GM21528 (cell line): ENCODE measurements around the gene ABTB1.

Experiments
- ATAC-seq: cut with Tn5 transposase; IDR thresholded peaks from one replicate; pipeline ENCODE4 v1.9.1; 2021; ENCODE audit warnings: mild to moderate bottlenecking, moderate library complexity; ENCODE audit not compliant: unreplicated experiment, low FRiP score

ABTB1 gene

DNA sequence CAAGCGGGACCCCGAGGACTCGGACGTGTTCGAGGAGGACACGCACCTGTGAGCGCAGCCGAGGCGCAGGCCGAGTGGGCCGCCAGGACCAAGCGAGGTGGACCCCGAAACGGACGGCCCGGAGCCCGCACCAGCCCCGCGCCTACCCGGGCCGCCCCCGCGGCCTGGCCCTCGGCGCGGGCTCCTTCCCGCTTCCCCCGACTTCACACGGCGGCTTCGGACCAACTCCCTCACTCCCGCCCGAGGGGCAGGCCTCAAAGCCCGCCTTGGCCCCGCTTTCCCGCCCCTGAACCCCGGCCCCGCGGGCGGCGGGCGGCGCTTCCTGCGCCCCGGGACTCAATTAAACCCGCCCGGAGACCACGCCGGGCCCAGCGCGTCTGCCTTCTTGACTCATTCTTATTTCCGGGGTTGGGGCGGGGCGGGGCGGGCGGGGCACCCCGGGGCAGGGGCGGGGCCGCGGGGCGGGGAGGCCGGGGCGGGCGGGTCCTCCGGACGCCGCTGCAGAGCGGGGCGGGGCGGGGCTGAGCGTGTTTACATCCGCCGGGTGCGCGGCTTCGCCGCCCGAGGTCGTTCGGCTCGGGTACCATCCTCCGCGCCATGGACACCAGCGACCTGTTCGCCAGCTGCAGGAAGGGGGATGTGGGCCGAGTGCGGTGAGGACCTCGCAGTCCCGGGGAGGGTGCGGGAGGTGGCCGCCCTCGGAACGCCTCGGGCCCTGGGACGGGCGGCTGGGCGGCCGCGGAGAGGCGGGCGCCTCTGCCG lies at the start of gene ABTB1:
Gene ABTB1 (plus strand): TSS at position 524 of the 762 bp plus-strand sequence. CDS start 74 bp downstream, at position 598.
- ATAC-seq: peak; percentile 74

DNA sequence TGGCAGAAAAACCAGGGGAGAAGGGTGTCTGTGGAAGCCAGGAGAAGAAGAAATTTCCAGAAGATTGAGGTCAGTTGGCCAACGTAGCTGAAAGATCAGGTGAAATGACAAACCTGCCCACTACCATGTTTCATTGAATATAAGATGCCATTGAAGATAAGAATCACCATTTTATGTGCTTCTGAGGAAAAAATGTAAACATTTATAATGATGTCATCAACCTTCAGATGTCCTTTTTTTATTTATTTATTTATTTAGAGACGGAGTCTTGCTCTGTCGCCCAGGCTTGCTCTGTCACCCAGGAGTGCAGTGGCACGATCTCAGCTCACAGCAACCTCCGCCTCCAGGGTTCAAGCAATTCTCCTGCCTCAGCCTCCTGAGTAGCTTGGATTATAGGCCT lies 48.7 kb upstream of the ABTB1 start:
- no peak for ATAC-seq

DNA sequence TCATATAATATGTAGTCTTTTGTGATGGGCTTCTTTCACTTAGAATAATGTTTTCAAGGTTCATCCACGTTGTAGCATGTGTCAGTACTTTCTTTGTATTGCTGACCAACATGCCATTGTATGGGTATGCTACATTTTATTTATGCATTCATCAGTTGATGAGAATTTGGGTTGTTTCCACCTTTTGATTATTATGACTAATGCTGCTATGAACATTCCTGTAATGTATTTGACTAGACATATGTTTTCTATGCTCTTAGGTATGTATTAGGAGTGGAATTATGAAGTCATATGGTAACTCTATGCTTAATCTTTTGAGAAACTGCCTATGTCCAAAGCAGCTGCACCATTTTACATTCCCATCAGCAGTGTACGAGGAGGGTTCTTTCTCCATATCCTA lies 46.9 kb upstream of the ABTB1 start:
- no peak for ATAC-seq

DNA sequence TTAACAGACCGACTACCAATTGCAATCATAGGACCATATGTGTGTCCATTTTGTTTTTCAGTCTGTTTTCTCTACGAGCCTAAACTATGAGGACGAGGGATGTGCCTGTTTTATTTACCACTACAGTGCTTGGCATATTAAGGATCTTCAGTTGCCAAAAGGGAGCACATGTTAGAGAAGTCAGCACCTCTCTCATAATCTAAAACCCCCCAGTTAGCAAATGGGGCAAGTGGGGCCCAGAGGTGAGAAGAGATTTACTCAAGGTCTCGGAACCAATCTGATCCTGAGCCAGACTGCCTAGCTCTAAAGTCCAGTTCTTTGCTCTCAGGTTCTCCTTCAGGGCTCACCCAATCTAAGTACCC lies 44.3 kb upstream of the ABTB1 start:
- ATAC-seq: no peak

DNA sequence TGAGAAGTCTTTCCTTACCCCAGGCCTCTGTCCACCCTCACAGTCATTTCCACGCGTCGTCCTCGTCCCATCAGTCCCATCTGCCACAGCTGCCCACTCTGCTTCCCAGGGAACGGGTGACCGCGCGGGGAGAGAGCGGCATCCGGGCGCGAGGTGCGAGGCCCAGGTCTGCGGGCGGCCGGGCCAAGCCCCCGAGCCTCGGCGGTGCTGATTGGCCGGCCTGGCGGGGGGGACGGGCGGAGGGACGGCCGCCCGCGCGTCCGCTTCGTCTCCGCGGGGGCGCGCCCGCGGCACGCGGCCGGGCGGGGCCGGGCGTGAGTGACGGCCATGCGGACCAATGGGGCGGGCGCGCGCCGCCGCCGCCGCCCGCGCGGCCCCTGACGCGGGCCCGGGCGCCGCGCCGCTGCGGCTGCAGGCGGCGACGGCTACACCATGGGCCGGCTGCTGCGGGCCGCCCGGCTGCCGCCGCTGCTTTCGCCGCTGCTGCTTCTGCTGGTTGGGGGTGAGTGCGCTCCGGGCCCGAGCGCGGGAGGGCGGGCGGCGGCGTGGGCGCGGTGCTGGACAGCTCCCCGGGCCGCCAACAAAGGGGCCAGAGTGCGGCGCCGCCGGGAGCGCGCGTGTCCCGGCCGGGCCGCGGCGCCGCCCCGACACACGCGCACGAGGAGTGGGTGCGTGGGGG lies 43.8 kb upstream of the ABTB1 start, which contains the start of gene PODXL2:
Gene PODXL2 (plus strand): TSS at position 398 of the 679 bp plus-strand sequence. CDS start 35 bp downstream, at position 433.
- ATAC-seq: no peak

DNA sequence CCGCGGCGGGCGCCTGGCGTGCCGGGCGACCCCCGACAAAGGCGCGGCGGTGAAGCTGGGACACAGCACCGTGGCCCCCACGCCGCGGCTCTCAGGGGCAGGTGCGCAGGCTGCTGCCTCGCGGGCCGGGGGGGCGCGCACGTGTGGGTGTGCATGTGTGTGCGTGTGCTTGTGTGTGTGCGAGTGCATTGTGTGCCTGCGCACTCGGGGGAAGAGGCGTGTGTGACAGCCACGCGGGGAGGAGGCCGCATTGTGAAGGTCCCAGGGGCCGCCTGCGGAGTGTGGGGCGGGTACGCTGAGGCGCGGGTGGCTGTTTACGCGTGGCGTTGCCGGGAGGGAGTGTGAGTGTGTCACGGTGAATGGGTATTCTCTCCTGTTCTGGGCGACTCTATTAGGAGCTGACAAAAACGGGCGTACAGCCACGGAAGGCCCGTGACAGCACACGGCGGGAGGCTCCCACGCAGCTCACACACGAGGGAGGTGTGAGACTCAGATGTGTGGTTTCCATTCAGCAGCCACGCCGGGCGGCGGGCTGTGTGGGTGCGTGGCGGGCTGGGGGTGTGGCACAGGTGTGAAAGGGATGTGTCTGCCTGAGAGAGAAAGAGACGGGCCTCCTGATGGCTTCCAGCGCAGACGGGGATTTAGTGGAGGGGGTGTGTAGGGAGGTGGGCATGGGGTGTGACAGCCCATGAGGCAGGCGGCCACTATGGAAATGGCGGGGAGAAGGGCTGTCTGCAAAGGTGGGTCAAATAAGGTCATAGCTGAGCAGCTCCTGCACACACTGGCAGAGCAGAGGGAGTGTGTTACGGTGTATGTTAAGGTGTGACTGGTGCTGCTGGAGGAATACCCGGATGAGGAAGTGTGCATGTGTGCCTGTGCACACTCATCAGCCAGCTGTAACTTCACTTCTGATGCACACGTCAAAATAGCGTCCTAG lies 43.0 kb upstream of the ABTB1 start:
- ATAC-seq: no peak

DNA sequence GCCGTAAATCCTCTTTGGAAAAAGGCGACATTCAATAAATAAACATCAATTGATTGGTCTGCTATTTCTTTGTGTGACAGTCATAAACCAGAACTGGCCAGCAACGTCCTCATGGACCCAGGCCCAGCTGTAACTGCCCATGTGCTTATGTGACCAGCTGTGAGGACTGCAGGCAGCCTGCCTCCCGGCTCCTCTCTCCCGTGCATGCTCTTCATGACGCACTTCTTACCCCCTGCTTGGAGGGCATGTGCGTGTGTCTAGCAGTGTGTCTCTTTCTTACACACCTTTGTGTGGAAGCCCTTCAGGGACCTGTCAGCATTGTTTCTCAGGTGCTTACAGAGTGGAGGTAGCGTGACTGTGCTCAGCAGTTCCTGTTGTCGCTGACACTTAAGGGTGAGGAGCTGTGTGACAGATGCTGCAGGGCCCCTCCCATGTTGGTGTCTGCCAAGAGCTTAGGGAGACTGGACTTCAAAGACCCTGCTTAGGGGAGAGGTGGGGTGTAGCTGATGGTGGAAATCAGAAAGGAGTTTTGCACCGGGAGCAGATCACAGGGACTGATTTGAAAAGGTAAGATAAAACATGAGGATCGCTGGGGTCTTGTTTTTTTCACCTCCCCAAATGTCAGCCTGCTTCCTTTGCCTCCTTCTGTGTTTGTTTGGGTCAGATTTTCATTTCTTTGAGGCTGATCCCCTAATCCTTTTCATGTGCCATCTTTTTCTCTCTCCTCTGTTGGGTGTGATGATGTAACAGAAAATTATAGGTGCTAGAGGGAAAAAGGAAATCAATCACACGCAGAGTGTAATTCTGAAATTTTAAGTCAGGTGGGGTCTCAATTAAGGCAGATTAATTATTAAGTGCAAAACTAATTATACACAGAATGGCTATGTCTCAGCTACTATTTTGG lies 41.7 kb upstream of the ABTB1 start:
- no peak for ATAC-seq

DNA sequence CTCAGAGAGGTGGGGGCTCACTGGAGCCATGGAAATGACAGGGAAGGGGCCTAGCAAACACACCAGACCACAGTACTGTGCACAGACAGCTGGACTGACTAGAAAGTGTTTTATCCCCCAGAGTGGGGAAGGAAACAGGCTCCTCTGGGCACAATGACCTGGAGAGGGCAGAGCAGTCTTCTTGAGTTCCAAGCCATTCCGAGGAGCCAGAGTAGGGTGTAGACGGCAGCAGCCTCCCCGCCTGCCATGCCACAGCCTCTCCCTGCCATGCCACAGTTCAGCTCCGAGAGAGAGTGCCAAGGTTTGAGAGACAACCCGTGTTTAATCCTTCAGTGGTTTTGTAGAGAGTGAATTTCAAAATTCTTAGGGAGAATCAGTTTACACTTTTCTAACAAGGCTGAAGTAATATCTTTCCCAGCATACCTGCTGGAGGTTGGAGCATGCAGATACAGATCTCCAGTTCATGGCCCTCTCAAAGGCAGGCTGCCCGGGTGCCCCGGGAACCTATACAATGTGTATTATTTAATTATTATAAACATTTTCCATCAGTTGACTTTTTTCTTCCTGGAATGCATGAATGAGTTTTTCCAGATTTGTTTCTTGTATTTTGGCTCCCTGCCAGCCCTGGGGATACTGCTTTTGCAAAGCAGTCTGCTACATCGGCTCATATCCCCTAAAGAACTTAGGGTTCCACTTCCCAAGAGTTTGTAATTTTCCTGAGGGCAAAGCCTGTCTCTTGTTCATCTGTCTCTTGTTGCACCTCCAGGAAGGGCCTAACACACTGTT lies 40.5 kb upstream of the ABTB1 start:
- no peak for ATAC-seq

DNA sequence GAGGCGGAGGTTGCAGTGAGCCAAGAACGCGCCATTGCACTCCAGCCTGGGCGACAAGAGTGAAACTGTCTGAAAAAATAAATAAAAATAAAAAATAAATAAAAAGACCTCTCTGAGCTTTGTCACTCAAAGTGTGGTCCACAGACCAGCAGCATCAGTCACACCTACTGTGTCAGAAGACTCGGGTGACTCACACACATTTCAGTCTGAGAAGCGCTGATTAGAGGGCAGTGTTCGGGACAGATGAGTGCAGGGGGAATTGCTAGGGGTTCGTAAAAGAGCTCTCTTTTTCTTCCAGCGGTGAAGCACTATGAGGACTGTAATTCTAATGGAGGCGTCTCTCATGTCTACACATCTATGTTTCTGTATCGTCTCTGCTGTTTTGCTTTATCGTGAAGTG lies 38.1 kb upstream of the ABTB1 start:
- no peak for ATAC-seq

DNA sequence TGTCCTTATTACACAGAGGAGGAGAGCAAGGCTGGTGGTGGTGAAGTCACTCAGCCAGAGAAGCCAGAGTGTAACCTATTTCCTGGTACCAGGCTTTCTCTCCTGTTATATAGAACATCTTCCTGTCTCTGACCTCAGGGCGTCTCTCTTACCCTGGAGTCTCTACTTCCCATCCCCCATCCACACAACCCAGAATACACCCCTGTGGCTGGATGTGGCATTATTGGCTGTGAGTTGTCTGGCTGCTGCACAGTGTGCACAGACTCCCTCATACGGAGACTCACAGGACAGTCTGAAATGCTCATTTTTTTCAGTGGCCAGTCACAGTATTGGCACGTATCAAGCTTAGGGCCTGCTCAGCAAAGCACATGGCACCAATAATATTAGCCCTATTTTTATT lies 35.2 kb upstream of the ABTB1 start:
- ATAC-seq: no peak

DNA sequence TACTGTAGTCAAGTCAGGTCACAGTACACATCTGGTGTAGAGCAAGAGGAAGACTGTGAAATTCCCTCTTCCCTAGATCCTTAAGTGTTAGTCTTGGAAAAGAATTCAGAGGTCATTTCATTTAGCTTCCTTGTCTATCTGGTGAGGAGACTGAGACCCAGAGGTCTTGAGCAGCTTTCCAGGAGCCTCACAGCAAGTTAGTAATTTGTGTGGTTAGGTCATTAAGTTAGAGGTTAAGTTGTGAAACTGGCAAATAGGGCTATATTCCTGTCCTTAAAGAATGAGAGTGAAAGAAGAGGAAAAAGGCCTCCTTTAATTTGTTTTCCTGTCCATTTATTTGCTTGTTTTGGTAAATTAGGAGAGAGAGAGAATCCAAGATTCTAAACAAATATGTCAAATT lies 34.8 kb upstream of the ABTB1 start:
- no peak for ATAC-seq

DNA sequence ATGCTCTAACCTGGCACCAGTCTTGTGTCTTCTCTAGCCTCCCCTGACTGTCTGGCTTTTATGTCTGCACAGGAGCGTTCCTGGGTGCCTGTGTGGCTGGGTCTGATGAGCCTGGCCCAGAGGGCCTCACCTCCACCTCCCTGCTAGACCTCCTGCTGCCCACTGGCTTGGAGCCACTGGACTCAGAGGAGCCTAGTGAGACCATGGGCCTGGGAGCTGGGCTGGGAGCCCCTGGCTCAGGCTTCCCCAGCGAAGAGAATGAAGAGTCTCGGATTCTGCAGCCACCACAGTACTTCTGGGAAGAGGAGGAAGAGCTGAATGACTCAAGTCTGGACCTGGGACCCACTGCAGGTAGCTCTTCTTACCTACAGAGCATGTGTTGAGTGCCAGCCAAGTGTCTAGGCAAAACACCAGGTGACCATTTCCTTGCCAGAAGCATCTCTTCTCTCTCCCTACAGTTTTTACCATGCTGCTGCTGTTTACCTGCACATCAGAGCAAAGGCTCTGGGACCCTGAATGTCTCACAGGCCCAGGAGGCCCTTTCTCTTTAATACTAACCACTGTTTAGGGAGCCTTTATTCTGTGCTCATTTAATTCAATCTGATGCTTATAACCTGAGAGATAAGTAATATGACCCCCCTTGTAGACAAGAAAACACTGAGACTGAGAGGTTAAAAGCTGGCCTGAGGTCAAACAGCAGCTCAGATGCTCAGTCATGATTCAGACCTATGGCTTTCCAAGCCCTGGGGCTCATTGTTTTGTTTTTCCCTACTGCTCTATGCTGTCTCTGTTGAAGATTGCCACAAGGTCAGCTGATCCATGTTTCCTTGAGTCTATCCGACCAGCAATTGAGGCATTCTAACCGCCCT lies 33.3 kb upstream of the ABTB1 start:
- no peak for ATAC-seq

DNA sequence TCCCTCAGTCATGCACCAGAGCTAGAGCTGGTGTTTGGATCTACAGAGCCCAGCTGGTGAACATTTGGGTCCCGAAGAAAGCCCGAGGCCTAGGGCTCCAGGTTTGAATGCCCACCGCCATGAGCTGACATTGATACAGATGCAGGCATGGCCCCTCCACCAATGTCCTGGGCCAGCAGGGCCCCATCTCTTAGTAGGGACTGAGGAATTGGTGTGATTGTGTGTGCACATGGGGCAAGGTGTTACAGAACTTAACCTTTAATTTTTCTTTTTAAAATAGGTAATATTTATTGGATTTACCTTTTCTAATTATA lies 32.8 kb upstream of the ABTB1 start:
- no peak for ATAC-seq

DNA sequence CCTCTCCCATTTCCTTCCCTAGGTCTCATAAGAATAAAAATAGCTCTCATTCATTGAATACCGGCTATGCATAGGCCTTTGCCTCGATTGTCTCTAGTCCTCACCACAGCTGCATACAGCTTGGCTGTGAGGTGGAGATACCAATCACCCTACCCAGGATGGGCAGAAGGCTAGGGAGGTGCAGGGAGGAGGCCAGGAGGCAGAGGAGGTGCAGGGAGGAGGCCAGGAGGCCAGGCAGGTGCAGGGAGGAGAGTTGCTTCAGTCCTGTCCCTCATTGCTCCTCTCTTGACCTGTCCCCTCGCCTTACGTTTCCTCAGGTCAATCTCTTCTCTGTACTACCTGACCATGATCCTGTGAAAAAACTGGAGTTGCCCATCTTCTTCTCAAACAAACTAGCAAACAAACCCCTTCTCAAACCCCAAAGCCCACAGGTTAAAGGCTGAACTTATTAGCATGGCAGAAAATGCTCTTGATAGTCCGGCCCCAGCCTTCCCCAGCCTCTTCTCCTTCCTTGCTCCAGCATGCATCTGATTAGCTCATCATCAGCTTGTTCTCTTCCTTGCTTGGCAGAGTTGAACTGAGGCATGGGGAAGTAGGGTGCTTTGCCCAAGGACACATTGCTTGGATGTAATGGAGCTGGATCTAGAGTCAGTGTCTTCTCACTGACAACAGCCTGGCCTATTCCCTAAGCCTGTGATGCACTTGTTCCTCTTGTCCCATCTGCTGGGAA lies 27.9 kb upstream of the ABTB1 start:
- no peak for ATAC-seq

DNA sequence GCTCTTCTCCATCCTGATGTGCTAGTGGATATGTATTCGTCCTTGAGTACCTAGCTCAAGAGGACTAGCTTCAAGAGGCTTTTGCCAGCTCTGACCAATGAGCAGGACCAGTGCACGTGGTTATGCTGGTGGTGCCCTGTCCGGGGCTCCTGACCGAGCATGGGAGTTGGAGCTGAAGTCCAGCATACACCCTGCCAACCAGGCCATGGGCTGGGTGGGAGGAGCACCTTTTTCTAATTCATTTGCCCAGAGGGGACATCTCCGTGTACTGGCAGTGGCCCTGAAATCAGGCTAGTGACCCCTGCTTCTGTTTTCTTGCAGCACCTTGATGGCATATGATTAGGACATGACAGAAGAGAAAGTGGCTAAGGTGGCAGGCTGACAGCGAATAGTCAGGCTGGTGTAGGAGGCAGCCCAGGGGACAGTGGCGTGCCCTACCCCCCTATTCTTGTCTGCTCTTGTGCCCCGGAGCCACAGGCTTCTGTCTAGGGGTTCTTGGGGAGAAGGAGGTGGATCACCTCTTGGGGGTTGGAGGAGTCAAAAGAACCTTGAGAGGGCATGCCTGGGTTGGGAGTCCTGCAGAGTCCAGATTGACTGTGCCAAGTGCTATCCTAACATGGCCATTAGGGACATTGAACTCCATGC lies 27.3 kb upstream of the ABTB1 start:
- no peak for ATAC-seq

DNA sequence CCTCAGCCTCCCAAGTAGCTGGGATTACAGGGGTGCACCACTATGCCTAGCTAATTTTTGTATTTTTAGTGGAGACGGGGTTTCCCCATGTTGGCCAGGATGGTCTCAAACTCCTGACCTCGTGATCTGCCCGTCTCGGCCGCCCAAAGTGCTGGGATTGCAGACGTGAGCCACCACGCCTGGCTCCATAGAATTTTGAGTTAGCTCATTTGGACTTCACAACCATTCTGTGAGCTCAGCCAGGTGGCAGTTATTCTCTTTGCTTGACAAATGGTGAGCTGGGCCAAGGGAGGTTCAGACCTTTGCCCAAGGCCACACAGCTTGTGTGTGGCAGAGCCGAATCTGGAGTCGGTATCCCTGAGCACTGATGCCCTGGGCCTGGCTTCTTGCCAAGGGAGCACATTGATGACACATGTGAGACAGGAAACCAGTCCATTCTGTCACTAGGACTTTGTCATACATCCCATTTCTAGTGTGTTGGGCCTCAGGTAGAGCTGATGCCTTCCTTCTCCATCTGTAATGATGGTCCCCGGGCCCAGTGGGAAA lies 26.2 kb upstream of the ABTB1 start:
- ATAC-seq: no peak
